Activated CD4-positive, alpha-beta T cell treated with anti-CD3 and anti-CD28 coated beads, Interleukin-2, amount 10 ng/mL, durations not matched to agents 24 days and 14 days (primary cell): ENCODE measurements around the gene TTC23. TPM values are rescaled to one million over a fixed set of nuclear protein-coding genes. Genes with fewer than 3 reads are reported as not detected.

Source experiments
- DNase-seq: peaks from one replicate; pipeline ENCODE4 v3.0.0; 2022
- H3K27ac Mint-ChIP-seq: one replicate; pipeline ENCODE4 v1.8.0; 2022; ENCODE audit warnings: mild to moderate bottlenecking, mixed read lengths
- H3K27me3 Mint-ChIP-seq: one replicate; pipeline ENCODE4 v1.8.0; 2022; ENCODE audit warnings: mixed read lengths
- H3K36me3 Mint-ChIP-seq: one replicate; pipeline ENCODE4 v1.8.0; 2022; ENCODE audit warnings: low read depth, mild to moderate bottlenecking, mixed read lengths
- H3K4me1 Mint-ChIP-seq: one replicate; pipeline ENCODE4 v1.8.0; 2021; ENCODE audit warnings: mixed read lengths
- H3K4me3 Mint-ChIP-seq: one replicate; pipeline ENCODE4 v1.8.0; 2022; ENCODE audit warnings: mild to moderate bottlenecking, moderate library complexity, mixed read lengths
- H3K9me3 Mint-ChIP-seq: one replicate; pipeline ENCODE4 v1.8.0; 2021; ENCODE audit warnings: mixed read lengths
- intact Hi-C: fragments of 100-400 bp; cut with micrococcal nuclease; formaldehyde crosslinking; loops from one replicate; pipeline ENCODE4 v1.15.1; 2023
- total RNA-seq: library from RNA; stranded (reverse); gene quantifications from 2 replicates; pipeline ENCODE4 v1.2.3, GENCODE V29; 2022

Gene TTC23
- total RNA-seq = 4.7 and 6.0 TPM in 2 replicates

GRCh38 chr15:99249270-99249841 is at the start of gene TTC23:
TTC23 (minus strand) TSS chr15:99249581; CDS start chr15:99228712, 20,869 bp downstream.
- Mint-ChIP-seq H3K4me3 (peak within 1 kb of the TSS; percentile 94), H3K27ac (no peak within 1 kb of the TSS), H3K36me3 (peaks cover 4% of the 10 kb centered on the region), H3K27me3 (no peaks in the 10 kb centered on the region), H3K9me3 (peaks cover 5% of the 10 kb centered on the region), H3K4me1 (peaks cover 26% of the 10 kb centered on the region)
- intact Hi-C loops = no loop called here
- DNase-seq = peak; percentile 61

- no peak overlapping the region for H3K27ac Mint-ChIP-seq
Observed at GRCh38 chr15:99296386-99296785, 47.0 kb upstream of the TTC23 start.

GRCh38 chr15:99295840-99296239 is 46.5 kb upstream of the TTC23 start:
- Mint-ChIP-seq H3K27me3 (no peaks in the 10 kb centered on the region), H3K4me3 (no peak overlapping the region), H3K27ac (no peak overlapping the region), H3K36me3 (peaks cover 24% of the 10 kb centered on the region), H3K9me3 (peaks cover 6% of the 10 kb centered on the region), H3K4me1 (peaks cover 2% of the 10 kb centered on the region)
- intact Hi-C loops = no loop called here
- no peak for DNase-seq

More at GRCh38 chr15:99296386-99296785, 47.0 kb upstream of the TTC23 start:
- no peak for DNase-seq
- H3K27me3 Mint-ChIP-seq = no peaks in the 10 kb centered on the region
- H3K4me3 Mint-ChIP-seq = no peak overlapping the region
- peaks cover 24% of the 10 kb centered on the region for H3K36me3 Mint-ChIP-seq
- intact Hi-C loops = no loop called here
- peaks cover 2% of the 10 kb centered on the region for H3K4me1 Mint-ChIP-seq
- H3K9me3 Mint-ChIP-seq = peaks cover 6% of the 10 kb centered on the region

GRCh38 chr15:99291643-99292042 is 42.3 kb upstream of the TTC23 start:
- intact Hi-C loops = no loop called here
- Mint-ChIP-seq H3K36me3 (peaks cover 24% of the 10 kb centered on the region), H3K4me3 (no peak overlapping the region), H3K27ac (no peak overlapping the region), H3K4me1 (peaks cover 2% of the 10 kb centered on the region), H3K27me3 (no peaks in the 10 kb centered on the region), H3K9me3 (peaks cover 6% of the 10 kb centered on the region)
- DNase-seq = no peak

- H3K27ac Mint-ChIP-seq = no peak overlapping the region
Observed at GRCh38 chr15:99283717-99284116, 34.3 kb upstream of the TTC23 start.

GRCh38 chr15:99282586-99282985 is 33.2 kb upstream of the TTC23 start:
- peaks cover 37% of the 10 kb centered on the region for H3K4me1 Mint-ChIP-seq
- no peaks in the 10 kb centered on the region for H3K27me3 Mint-ChIP-seq
- no peak overlapping the region for H3K4me3 Mint-ChIP-seq
- peaks cover 3% of the 10 kb centered on the region for H3K9me3 Mint-ChIP-seq
- H3K36me3 Mint-ChIP-seq = peaks cover 9% of the 10 kb centered on the region
- peak; percentile 19 for DNase-seq
- intact Hi-C loops = loop anchor here (5.0 to 10.0 kb wide), 3 partner anchors 145 to 285 kb away; partner anchors contain the start of gene MEF2A
- no peak overlapping the region for H3K27ac Mint-ChIP-seq

More at GRCh38 chr15:99283717-99284116, 34.3 kb upstream of the TTC23 start:
- H3K27me3 Mint-ChIP-seq = no peaks in the 10 kb centered on the region
- H3K36me3 Mint-ChIP-seq = peaks cover 9% of the 10 kb centered on the region
- DNase-seq = peak; percentile 44
- no peak overlapping the region for H3K4me3 Mint-ChIP-seq
- intact Hi-C loops = loop anchor here (5.0 to 10.0 kb wide), 3 partner anchors 144 to 284 kb away; partner anchors contain the start of gene MEF2A
- peaks cover 3% of the 10 kb centered on the region for H3K9me3 Mint-ChIP-seq
- H3K4me1 Mint-ChIP-seq = peaks cover 35% of the 10 kb centered on the region

GRCh38 chr15:99282121-99282520 is 32.7 kb upstream of the TTC23 start:
- no peaks in the 10 kb centered on the region for H3K27me3 Mint-ChIP-seq
- H3K9me3 Mint-ChIP-seq = peaks cover 3% of the 10 kb centered on the region
- intact Hi-C loops = loop anchor here (5.0 to 10.0 kb wide), 3 partner anchors 145 to 285 kb away; partner anchors contain the start of gene MEF2A
- peaks cover 11% of the 10 kb centered on the region for H3K36me3 Mint-ChIP-seq
- H3K27ac Mint-ChIP-seq = peak overlapping the region; percentile 48
- no peak overlapping the region for H3K4me3 Mint-ChIP-seq
- DNase-seq = peak; percentile 27
- H3K4me1 Mint-ChIP-seq = peaks cover 39% of the 10 kb centered on the region

- peak; percentile 55 for DNase-seq
- Mint-ChIP-seq H3K9me3 (peaks cover 3% of the 10 kb centered on the region), H3K27me3 (no peaks in the 10 kb centered on the region), H3K27ac (peak overlapping the region; percentile 93), H3K36me3 (peaks cover 11% of the 10 kb centered on the region), H3K4me1 (peaks cover 43% of the 10 kb centered on the region), H3K4me3 (peak overlapping the region; percentile 63)
- intact Hi-C loops = loop anchor here (1.0 to 10.0 kb wide), 6 partner anchors 27 to 1065 kb away; partner anchors contain the start of genes ADAMTS17 and MEF2A
Observed at GRCh38 chr15:99279827-99280226, 30.4 kb upstream of the TTC23 start.

GRCh38 chr15:99279290-99279689 is 29.9 kb upstream of the TTC23 start:
- Mint-ChIP-seq H3K36me3 (peaks cover 11% of the 10 kb centered on the region), H3K27ac (peak overlapping the region; percentile 93), H3K4me3 (peak overlapping the region; percentile 63), H3K27me3 (no peaks in the 10 kb centered on the region), H3K4me1 (peaks cover 38% of the 10 kb centered on the region), H3K9me3 (peaks cover 3% of the 10 kb centered on the region)
- peak; percentile 64 for DNase-seq
- intact Hi-C loops = loop anchor here (2.0 to 10.0 kb wide), 2 partner anchors 26 to 1066 kb away; partner anchors contain the start of gene ADAMTS17

GRCh38 chr15:99275525-99276128 is 26.2 kb upstream of the TTC23 start:
- peaks cover 3% of the 10 kb centered on the region for H3K9me3 Mint-ChIP-seq
- H3K27me3 Mint-ChIP-seq = no peaks in the 10 kb centered on the region
- H3K4me1 Mint-ChIP-seq = peaks cover 25% of the 10 kb centered on the region
- intact Hi-C loops = loop anchor here (10.0 kb wide), 1 partner anchor 1069 kb away; the partner anchor contains the start of gene ADAMTS17
- peaks cover 9% of the 10 kb centered on the region for H3K36me3 Mint-ChIP-seq
- no peak overlapping the region for H3K27ac Mint-ChIP-seq
- peak; percentile 51 for DNase-seq
- no peak overlapping the region for H3K4me3 Mint-ChIP-seq

- H3K4me3 Mint-ChIP-seq = no peak overlapping the region
- intact Hi-C loops = loop anchor here (10.0 kb wide), 1 partner anchor 1070 kb away; the partner anchor contains the start of gene ADAMTS17
- peaks cover 3% of the 10 kb centered on the region for H3K9me3 Mint-ChIP-seq
- no peak overlapping the region for H3K27ac Mint-ChIP-seq
- peaks cover 9% of the 10 kb centered on the region for H3K36me3 Mint-ChIP-seq
- peaks cover 20% of the 10 kb centered on the region for H3K4me1 Mint-ChIP-seq
- peak; percentile 46 for DNase-seq
- H3K27me3 Mint-ChIP-seq = no peaks in the 10 kb centered on the region
Observed at GRCh38 chr15:99275061-99275460, 25.7 kb upstream of the TTC23 start.

GRCh38 chr15:99273801-99274200 is 24.4 kb upstream of the TTC23 start:
- H3K4me1 Mint-ChIP-seq = peaks cover 9% of the 10 kb centered on the region
- no peaks in the 10 kb centered on the region for H3K9me3 Mint-ChIP-seq
- no peak overlapping the region for H3K27ac Mint-ChIP-seq
- H3K36me3 Mint-ChIP-seq = peaks cover 2% of the 10 kb centered on the region
- no peak for DNase-seq
- H3K4me3 Mint-ChIP-seq = no peak overlapping the region
- intact Hi-C loops = loop anchor here (1.0 to 10.0 kb wide), 3 partner anchors 430 to 1071 kb away; partner anchors contain the start of gene ADAMTS17
- H3K27me3 Mint-ChIP-seq = no peaks in the 10 kb centered on the region

GRCh38 chr15:99268431-99268830 is 19.1 kb upstream of the TTC23 start:
- Mint-ChIP-seq H3K4me3 (no peak overlapping the region), H3K4me1 (peaks cover 10% of the 10 kb centered on the region), H3K27me3 (no peaks in the 10 kb centered on the region), H3K9me3 (no peaks in the 10 kb centered on the region), H3K36me3 (no peaks in the 10 kb centered on the region), H3K27ac (no peak overlapping the region)
- DNase-seq = no peak
- intact Hi-C loops = no loop called here

- intact Hi-C loops = no loop called here
- Mint-ChIP-seq H3K9me3 (no peaks in the 10 kb centered on the region), H3K27ac (no peak overlapping the region), H3K36me3 (no peaks in the 10 kb centered on the region), H3K4me3 (no peak overlapping the region), H3K4me1 (peaks cover 10% of the 10 kb centered on the region), H3K27me3 (no peaks in the 10 kb centered on the region)
- DNase-seq = no peak
Observed at GRCh38 chr15:99267957-99268356, 18.6 kb upstream of the TTC23 start.
